ENCODE measurements around the gene BMP6. TPM values are rescaled to one million over a fixed set of nuclear protein-coding genes. Genes with fewer than 3 reads are reported as not detected.

BMP6 gene
- total RNA-seq, 2 experiments from 2014 or later, result 0.38 to 1.1 TPM

GRCh38 chr6:7765575-7766325 lies 39.9 kb downstream of the BMP6 start:
- no peaks in the 10 kb centered on the region for H3K9me2 ChIP-seq (ENCODE audit: insufficient read depth, low read length)
- H4K20me1 ChIP-seq (ENCODE audit: insufficient read depth, low read length), result no peaks in the 10 kb centered on the region
- no peak overlapping the region for H3K4me2 ChIP-seq (ENCODE audit: low read length)
- DNase-seq (ENCODE audit: low spot score), result no peak
- TF ChIP-seq EZH2phosphoT487 (IDR thresholded peaks at IDR 0.05; ENCODE audit: borderline replicate concordance, low read depth, low read length) (no peak), CTCF (conservative IDR thresholded peaks at IDR 0.05; ENCODE audit: low read length) (no peak)
- no peak overlapping the region for H3K27ac ChIP-seq (ENCODE audit: low read depth, low read length, poor library complexity, severe bottlenecking)
- intact Hi-C loops (cut with micrococcal nuclease; ENCODE audit: unreplicated experiment), result no loop called here
- H2AFZ ChIP-seq (ENCODE audit: low read length), result no peak overlapping the region
- no peaks in the 10 kb centered on the region for H3K36me3 ChIP-seq (ENCODE audit: insufficient read depth, low read length)
- H3K9me3 ChIP-seq (ENCODE audit: low read length), result no peaks in the 10 kb centered on the region
- POLR2A ChIA-PET, result interaction anchor here (0.6 to 1.0 kb wide), 2 partner anchors 40 to 738 kb away, joined by 3 read pairs; no protein-coding TSS in a partner anchor
- H3K4me3 ChIP-seq (ENCODE audit: low read depth, low read length, poor library complexity, severe bottlenecking), result no peak overlapping the region
- BruUV-seq (replicated peaks), result no TSS peak
- no peaks in the 10 kb centered on the region for H3K79me2 ChIP-seq (ENCODE audit: insufficient read depth, low read depth, low read length)
- H3K4me1 ChIP-seq (ENCODE audit: insufficient read depth, low read length, poor library complexity, severe bottlenecking), result no peaks in the 10 kb centered on the region
- CTCF ChIA-PET (ENCODE audit: unreplicated experiment), result no interaction called here

GRCh38 chr6:7769702-7770101 lies 43.8 kb downstream of the BMP6 start:
- no peak for TF ChIP-seq EZH2phosphoT487 (IDR thresholded peaks at IDR 0.05; ENCODE audit: borderline replicate concordance, low read depth, low read length)
- no peak for TF ChIP-seq CTCF (conservative IDR thresholded peaks at IDR 0.05; ENCODE audit: low read length)
- H3K4me3 ChIP-seq (ENCODE audit: low read depth, low read length, poor library complexity, severe bottlenecking), result no peak overlapping the region
- H3K9me3 ChIP-seq (ENCODE audit: low read length), result no peaks in the 10 kb centered on the region
- ChIA-PET CTCF (ENCODE audit: unreplicated experiment) (no interaction called here), POLR2A (no interaction called here)
- no peak overlapping the region for H3K4me2 ChIP-seq (ENCODE audit: low read length)
- H3K4me1 ChIP-seq (ENCODE audit: insufficient read depth, low read length, poor library complexity, severe bottlenecking), result no peaks in the 10 kb centered on the region
- intact Hi-C loops (cut with micrococcal nuclease; ENCODE audit: unreplicated experiment), result no loop called here
- H3K79me2 ChIP-seq (ENCODE audit: insufficient read depth, low read depth, low read length), result no peaks in the 10 kb centered on the region
- no peaks in the 10 kb centered on the region for H4K20me1 ChIP-seq (ENCODE audit: insufficient read depth, low read length)
- BruUV-seq (replicated peaks), result no TSS peak
- no peaks in the 10 kb centered on the region for H3K9me2 ChIP-seq (ENCODE audit: insufficient read depth, low read length)
- no peak for DNase-seq (ENCODE audit: low spot score)
- H2AFZ ChIP-seq (ENCODE audit: low read length), result no peak overlapping the region
- H3K36me3 ChIP-seq (ENCODE audit: insufficient read depth, low read length), result no peaks in the 10 kb centered on the region
- H3K27ac ChIP-seq (ENCODE audit: low read depth, low read length, poor library complexity, severe bottlenecking), result no peak overlapping the region

GRCh38 chr6:7770111-7770510 lies 44.2 kb downstream of the BMP6 start:
- Histone ChIP-seq H3K9me3 (ENCODE audit: low read length) (no peaks in the 10 kb centered on the region), H3K9me2 (ENCODE audit: insufficient read depth, low read length) (no peaks in the 10 kb centered on the region), H3K27ac (ENCODE audit: low read depth, low read length, poor library complexity, severe bottlenecking) (no peak overlapping the region), H3K4me2 (ENCODE audit: low read length) (no peak overlapping the region), H3K36me3 (ENCODE audit: insufficient read depth, low read length) (no peaks in the 10 kb centered on the region), H3K4me3 (ENCODE audit: low read depth, low read length, poor library complexity, severe bottlenecking) (no peak overlapping the region), H4K20me1 (ENCODE audit: insufficient read depth, low read length) (no peaks in the 10 kb centered on the region), H2AFZ (ENCODE audit: low read length) (no peak overlapping the region), H3K4me1 (ENCODE audit: insufficient read depth, low read length, poor library complexity, severe bottlenecking) (no peaks in the 10 kb centered on the region), H3K79me2 (ENCODE audit: insufficient read depth, low read depth, low read length) (no peaks in the 10 kb centered on the region)
- DNase-seq (ENCODE audit: low spot score), result no peak
- ChIA-PET CTCF (ENCODE audit: unreplicated experiment) (no interaction called here), POLR2A (no interaction called here)
- BruUV-seq (replicated peaks), result no TSS peak
- intact Hi-C loops (cut with micrococcal nuclease; ENCODE audit: unreplicated experiment), result no loop called here
- TF ChIP-seq EZH2phosphoT487 (IDR thresholded peaks at IDR 0.05; ENCODE audit: borderline replicate concordance, low read depth, low read length), result no peak
- TF ChIP-seq CTCF (conservative IDR thresholded peaks at IDR 0.05; ENCODE audit: low read length), result no peak

Data from OCI-LY7 (cell line).